ENCODE data around the gene SALL2. TPM values are rescaled to one million over a fixed set of nuclear protein-coding genes. Genes with fewer than 3 reads are reported as not detected.

The SALL2 gene
- polyA plus RNA-seq, 1 of the 3 experiments (the other 2 are of a cell fraction) = 9.1 TPM

DNA sequence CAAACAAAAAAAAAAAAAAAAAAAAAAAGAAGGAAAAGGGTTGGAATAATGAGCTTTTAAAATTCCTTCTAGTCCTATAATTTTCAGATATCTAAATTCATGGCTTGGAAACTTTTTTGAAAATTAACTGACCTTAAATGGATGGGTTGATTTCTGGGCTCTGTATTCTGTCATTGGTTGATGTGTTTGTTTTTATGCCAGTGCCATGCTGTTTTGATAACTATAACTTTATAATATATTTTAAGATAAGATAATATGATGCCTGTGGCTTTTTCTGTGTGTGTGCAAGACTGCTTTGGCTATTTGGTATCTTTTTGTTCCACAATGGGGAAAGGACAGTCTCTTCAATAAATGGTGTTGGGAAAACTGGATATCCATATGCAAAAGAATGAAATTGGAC is 46.5 kb upstream of the SALL2 start:
- no peak for DNase-seq
- Histone ChIP-seq H3K9ac (no peak overlapping the region), H3K36me3 (replicated peaks in 1 of 2; ENCODE audit: control insufficient read depth in 1 of 2, insufficient read depth in 2 of 2, low read length in 1 of 2) (no peaks in the 10 kb centered on the region), H4K20me1 (ENCODE audit: insufficient read depth) (no peaks in the 10 kb centered on the region), H3K4me1 (ENCODE audit: control insufficient read depth in 1 of 2, insufficient read depth in 2 of 2, low read depth in 1 of 2, low read length in 1 of 2) (no peaks in the 10 kb centered on the region), H3K27ac (ENCODE audit: low read depth in 2 of 2, low read length in 1 of 2) (no peak overlapping the region), H3K4me3 (ENCODE audit: low read depth in 2 of 2, low read length in 1 of 2) (no peak overlapping the region), H3K4me2 (no peak overlapping the region), H3K9me2 (no peaks in the 10 kb centered on the region), H3K79me2 (ENCODE audit: insufficient read depth) (no peaks in the 10 kb centered on the region), H3K9me3 (no peaks in the 10 kb centered on the region; the same call in 1 of the 2 replicates), H2AFZ (ENCODE audit: low read depth) (no peak overlapping the region), H3K27me3 (ENCODE audit: insufficient read depth) (peaks cover 43% of the 10 kb centered on the region; the same call in 1 of the 2 replicates), H3F3A (replicated peaks; ENCODE audit: insufficient read depth) (no peaks in the 10 kb centered on the region)
- TF ChIP-seq, protein P1, sequence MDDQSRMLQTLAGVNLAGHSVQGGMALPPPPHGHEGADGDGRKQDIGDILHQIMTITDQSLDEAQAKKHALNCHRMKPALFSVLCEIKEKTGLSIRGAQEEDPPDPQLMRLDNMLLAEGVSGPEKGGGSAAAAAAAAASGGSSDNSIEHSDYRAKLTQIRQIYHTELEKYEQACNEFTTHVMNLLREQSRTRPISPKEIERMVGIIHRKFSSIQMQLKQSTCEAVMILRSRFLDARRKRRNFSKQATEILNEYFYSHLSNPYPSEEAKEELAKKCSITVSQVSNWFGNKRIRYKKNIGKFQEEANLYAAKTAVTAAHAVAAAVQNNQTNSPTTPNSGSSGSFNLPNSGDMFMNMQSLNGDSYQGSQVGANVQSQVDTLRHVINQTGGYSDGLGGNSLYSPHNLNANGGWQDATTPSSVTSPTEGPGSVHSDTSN (IDR thresholded peaks at IDR 0.05) = no peak
- TF ChIP-seq SIN3A (IDR thresholded peaks at IDR 0.05; ENCODE audit: borderline replicate concordance, low read depth, low read length) = no peak
- ChIA-PET POLR2A (no interaction called here), CTCF (interaction anchor here (1.1 kb wide), 2 partner anchors 12 to 13 kb away, joined by 3 read pairs; no protein-coding TSS in a partner anchor)

DNA sequence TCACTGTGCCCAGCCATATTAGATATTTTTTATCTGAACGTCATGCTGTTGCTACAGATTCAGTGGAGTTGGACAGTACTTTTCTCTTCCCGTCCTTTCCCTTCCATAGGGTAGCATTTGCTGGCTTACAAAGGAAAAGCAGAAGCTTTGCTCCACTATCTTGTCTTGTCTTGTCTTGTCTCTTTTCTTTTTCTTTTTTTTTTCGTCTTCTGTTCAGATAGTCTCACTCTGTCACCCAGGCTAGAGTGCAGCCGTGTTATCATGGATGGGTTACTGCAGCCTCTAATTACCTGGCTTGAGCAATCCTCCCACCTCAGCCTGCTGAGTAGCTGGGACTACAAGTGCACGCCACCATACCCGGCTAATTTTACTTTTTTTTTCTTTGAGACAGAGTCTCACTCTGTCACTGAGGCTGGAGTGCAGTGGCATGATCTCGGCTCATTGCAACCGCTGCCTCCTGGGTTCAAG is 32.6 kb upstream of the SALL2 start:
- Histone ChIP-seq H3K4me2 (no peak overlapping the region), H3K9me3 (no peaks in the 10 kb centered on the region), H3K9ac (no peak overlapping the region), H3K27me3 (ENCODE audit: insufficient read depth) (peaks cover 2% of the 10 kb centered on the region; the same call in 1 of the 2 replicates), H3K27ac (ENCODE audit: low read depth in 2 of 2, low read length in 1 of 2) (no peak overlapping the region), H3K4me1 (ENCODE audit: control insufficient read depth in 1 of 2, insufficient read depth in 2 of 2, low read depth in 1 of 2, low read length in 1 of 2) (no peaks in the 10 kb centered on the region; a peak in 1 of 4 replicates), H3K36me3 (replicated peaks in 1 of 2; ENCODE audit: control insufficient read depth in 1 of 2, insufficient read depth in 2 of 2, low read length in 1 of 2) (no peaks in the 10 kb centered on the region), H4K20me1 (ENCODE audit: insufficient read depth) (no peaks in the 10 kb centered on the region), H3F3A (replicated peaks; ENCODE audit: insufficient read depth) (no peaks in the 10 kb centered on the region), H3K4me3 (ENCODE audit: low read depth in 2 of 2, low read length in 1 of 2) (no peak overlapping the region), H3K79me2 (ENCODE audit: insufficient read depth) (no peaks in the 10 kb centered on the region), H3K9me2 (no peaks in the 10 kb centered on the region), H2AFZ (ENCODE audit: low read depth) (no peak overlapping the region)
- 67% methylated on average over 8 of the region's 8 CpGs for WGBS (ENCODE audit: low lambda C conversion rate)
- ChIA-PET POLR2A (no interaction called here), CTCF (interaction anchor here (0.7 to 2.2 kb wide), 5 partner anchors 14 to 691 kb away, joined by 3 to 16 read pairs (median 3); partner anchors contain the start of gene CHD8)
- TF ChIP-seq RCOR1 (IDR thresholded peaks at IDR 0.05; ENCODE audit: low read length) = no peak
- no peak for TF ChIP-seq CHD2 (IDR thresholded peaks at IDR 0.05; ENCODE audit: low read length, partially characterized antibody)
- TF ChIP-seq, protein P2, sequence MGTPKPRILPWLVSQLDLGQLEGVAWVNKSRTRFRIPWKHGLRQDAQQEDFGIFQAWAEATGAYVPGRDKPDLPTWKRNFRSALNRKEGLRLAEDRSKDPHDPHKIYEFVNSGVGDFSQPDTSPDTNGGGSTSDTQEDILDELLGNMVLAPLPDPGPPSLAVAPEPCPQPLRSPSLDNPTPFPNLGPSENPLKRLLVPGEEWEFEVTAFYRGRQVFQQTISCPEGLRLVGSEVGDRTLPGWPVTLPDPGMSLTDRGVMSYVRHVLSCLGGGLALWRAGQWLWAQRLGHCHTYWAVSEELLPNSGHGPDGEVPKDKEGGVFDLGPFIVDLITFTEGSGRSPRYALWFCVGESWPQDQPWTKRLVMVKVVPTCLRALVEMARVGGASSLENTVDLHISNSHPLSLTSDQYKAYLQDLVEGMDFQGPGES (IDR thresholded peaks at IDR 0.05; ENCODE audit: low read depth, low read length) = no peak
- no peak for TF ChIP-seq TEAD4 (IDR thresholded peaks at IDR 0.05; ENCODE audit: borderline replicate concordance, insufficient read depth)
- TF ChIP-seq NFIC (IDR thresholded peaks at IDR 0.05; ENCODE audit: borderline replicate concordance) = no peak
- no peak for TF ChIP-seq NRF1 (IDR thresholded peaks at IDR 0.05; ENCODE audit: low read depth, low read length)
- TF ChIP-seq FOSL2 (IDR thresholded peaks at IDR 0.05; ENCODE audit: borderline replicate concordance, low read depth) = no peak
- TF ChIP-seq EP300 (IDR thresholded peaks at IDR 0.05; ENCODE audit: borderline replicate concordance in 1 of 2, low read depth in 1 of 2, low read length in 1 of 2) = no peak
- TF ChIP-seq EZH2phosphoT487 (IDR thresholded peaks at IDR 0.05; ENCODE audit: borderline replicate concordance, low read depth) = no peak
- no peak for DNase-seq

All from SK-N-SH (cell line).